ENCODE results near the gene PROSER2.
A peak's percentile ranks its signal among the peaks of the same experiment; 100 is the strongest.

Gene PROSER2

GRCh38 chr10:11861341-11861740, 38.2 kb downstream of the PROSER2 start:
- Mint-ChIP-seq H3K4me1 (peaks cover 23% of the 10 kb centered on the region), H3K9me3 (no peaks in the 10 kb centered on the region), H3K36me3 (ENCODE audit: low read depth) (no peaks in the 10 kb centered on the region), H3K4me3 (no peak overlapping the region), H3K27ac (no peak overlapping the region), H3K27me3 (peaks cover 4% of the 10 kb centered on the region)
- no peak for ATAC-seq
- DNase-seq: no peak

DNA sequence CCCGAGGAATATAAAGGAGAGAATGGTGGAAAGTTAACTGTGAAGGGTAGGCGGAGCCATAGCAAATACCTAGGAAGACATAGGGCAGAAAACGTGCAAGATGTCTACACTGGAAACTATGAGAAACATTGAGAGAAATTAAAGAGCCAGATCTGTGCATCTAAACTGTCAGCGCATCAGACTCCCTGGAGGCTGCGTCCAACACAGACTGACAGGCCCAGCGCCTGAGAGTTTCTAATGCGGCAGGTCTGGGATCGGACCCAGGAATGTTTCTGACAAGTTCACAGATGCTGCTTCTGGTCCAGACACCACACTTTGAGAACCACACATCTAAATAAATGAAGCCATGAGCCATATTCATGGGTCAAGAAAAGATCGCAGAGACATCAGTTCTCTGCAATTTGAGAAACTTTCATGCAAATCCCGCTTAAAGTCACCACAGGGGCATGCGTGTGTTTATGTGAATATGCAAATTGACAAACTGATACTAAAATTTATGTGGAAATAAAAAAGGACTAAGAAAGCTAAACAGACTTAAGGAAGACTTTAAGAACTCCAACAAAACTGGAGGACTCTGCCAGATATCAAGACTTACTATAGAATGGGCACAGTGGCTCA, 38.8 kb downstream of the PROSER2 start:
- Mint-ChIP-seq H3K27ac (no peak overlapping the region), H3K4me3 (no peak overlapping the region), H3K9me3 (no peaks in the 10 kb centered on the region), H3K4me1 (peaks cover 23% of the 10 kb centered on the region), H3K27me3 (peaks cover 4% of the 10 kb centered on the region), H3K36me3 (ENCODE audit: low read depth) (no peaks in the 10 kb centered on the region)
- ATAC-seq (no peak), DNase-seq (no peak)

DNA sequence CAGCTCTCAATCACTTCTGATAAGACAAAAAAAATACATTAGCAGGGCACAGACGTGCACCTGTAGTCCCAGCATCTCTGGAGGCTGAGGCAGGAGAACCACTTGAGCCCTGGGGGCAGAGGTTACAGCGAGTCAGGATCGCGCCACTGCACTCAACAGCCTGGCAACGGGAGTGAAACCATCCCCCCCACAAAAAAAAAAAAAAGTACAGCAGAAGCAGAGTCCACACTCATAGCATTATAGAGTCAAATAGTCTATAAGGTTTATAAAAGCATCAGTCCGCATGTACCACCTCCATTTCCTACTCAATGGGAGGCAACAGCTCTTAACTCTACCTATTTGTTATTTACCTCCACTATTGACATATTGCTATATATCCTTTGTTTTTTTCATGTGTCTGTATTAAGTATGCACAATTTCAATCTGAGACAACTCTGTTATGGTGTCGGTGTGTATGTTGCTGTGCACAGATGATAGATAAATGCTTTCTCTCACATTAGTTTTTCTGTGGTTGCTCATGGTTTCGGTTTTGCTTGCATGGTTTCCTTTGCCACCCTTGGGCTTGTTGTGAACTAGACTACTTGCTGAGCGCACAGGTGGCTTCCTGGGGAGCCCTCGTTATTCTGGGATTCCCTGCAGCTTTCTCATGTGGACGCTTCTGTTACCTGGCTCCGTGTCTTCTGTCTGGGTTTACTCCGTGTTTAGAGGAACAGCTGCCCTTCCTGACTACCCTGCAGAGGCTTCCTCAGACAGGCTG, 40.4 kb downstream of the PROSER2 start:
- H3K4me3 Mint-ChIP-seq: peak overlapping the region; percentile 0
- H3K27ac Mint-ChIP-seq: no peak overlapping the region
- H3K27me3 Mint-ChIP-seq: peaks cover 4% of the 10 kb centered on the region
- peaks cover 23% of the 10 kb centered on the region for H3K4me1 Mint-ChIP-seq
- ATAC-seq: peak; percentile 97
- peak; percentile 53 for DNase-seq
- no peaks in the 10 kb centered on the region for H3K9me3 Mint-ChIP-seq
- no peaks in the 10 kb centered on the region for H3K36me3 Mint-ChIP-seq (ENCODE audit: low read depth)

DNA sequence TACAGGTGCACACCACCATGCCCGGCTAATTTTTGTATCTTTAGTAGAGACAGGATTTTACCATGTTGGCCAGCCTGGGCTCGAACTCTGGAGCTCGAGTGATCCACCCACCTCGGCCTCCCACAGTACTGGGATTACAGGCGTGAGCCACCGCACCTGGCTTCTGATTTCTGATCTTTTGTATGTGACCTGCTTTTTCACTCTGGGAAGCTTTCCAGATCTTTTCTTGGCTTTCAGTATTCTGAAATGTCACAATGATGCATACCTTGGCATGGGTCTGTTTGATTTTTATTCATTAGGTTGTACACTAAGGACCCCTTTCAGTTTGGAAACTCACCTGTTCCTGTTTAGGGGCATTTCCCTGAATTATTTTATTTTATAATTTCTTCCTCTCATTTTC, 41.6 kb downstream of the PROSER2 start:
- Mint-ChIP-seq H3K27ac (no peak overlapping the region), H3K4me3 (no peak overlapping the region), H3K36me3 (ENCODE audit: low read depth) (no peaks in the 10 kb centered on the region), H3K4me1 (peaks cover 23% of the 10 kb centered on the region), H3K27me3 (peaks cover 4% of the 10 kb centered on the region), H3K9me3 (no peaks in the 10 kb centered on the region)
- DNase-seq (no peak), ATAC-seq (no peak)

- Mint-ChIP-seq H3K27ac (no peak overlapping the region), H3K36me3 (ENCODE audit: low read depth) (no peaks in the 10 kb centered on the region), H3K4me1 (peaks cover 23% of the 10 kb centered on the region), H3K9me3 (no peaks in the 10 kb centered on the region), H3K27me3 (peaks cover 4% of the 10 kb centered on the region), H3K4me3 (no peak overlapping the region)
- no peak for DNase-seq
- ATAC-seq: no peak
These were observed 42.4 kb downstream of the PROSER2 start for GRCh38 chr10:11865561-11865960.

- DNase-seq: no peak
- Mint-ChIP-seq H3K27ac (no peak overlapping the region), H3K9me3 (no peaks in the 10 kb centered on the region)
These were observed 43.2 kb downstream of the PROSER2 start for GRCh38 chr10:11866199-11866925.

DNA sequence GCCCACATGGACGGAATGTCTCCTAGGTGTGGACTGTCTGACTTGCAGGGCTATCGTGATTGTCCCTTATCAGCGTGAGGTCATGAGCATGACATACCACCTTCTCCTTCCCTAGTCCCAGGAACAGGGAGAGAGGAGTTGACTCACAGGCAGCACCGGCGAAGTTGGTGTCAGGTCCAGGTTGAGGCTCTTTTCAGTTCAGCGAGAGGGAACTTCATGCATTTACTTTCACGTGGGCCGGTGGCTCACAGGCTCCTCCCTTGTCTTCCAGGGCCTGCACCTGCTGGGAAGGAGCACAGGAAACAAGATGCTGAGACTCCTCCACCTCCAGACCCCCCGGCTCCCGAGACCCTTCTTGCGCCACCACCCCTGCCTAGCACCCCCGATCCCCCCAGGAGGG, 46.1 kb downstream of the PROSER2 start:
- Mint-ChIP-seq H3K4me3 (no peak overlapping the region), H3K4me1 (peaks cover 13% of the 10 kb centered on the region), H3K36me3 (ENCODE audit: low read depth) (no peaks in the 10 kb centered on the region), H3K27ac (no peak overlapping the region), H3K27me3 (peaks cover 10% of the 10 kb centered on the region), H3K9me3 (no peaks in the 10 kb centered on the region)
- DNase-seq: no peak
- no peak for ATAC-seq

More at GRCh38 chr10:11866199-11866925, 43.2 kb downstream of the PROSER2 start:
- ATAC-seq: no peak
- Mint-ChIP-seq H3K4me3 (no peak overlapping the region), H3K4me1 (peaks cover 25% of the 10 kb centered on the region), H3K27me3 (peaks cover 4% of the 10 kb centered on the region), H3K36me3 (ENCODE audit: low read depth) (no peaks in the 10 kb centered on the region)

- no peaks in the 10 kb centered on the region for H3K9me3 Mint-ChIP-seq
- no peak overlapping the region for H3K27ac Mint-ChIP-seq
- ATAC-seq (no peak), DNase-seq (no peak)
- no peak overlapping the region for H3K4me3 Mint-ChIP-seq
- peaks cover 17% of the 10 kb centered on the region for H3K4me1 Mint-ChIP-seq
- peaks cover 8% of the 10 kb centered on the region for H3K27me3 Mint-ChIP-seq
- H3K36me3 Mint-ChIP-seq (ENCODE audit: low read depth): no peaks in the 10 kb centered on the region
These were observed 46.7 kb downstream of the PROSER2 start for GRCh38 chr10:11869743-11870460.

GRCh38 chr10:11870461-11870780, 47.3 kb downstream of the PROSER2 start:
- no peaks in the 10 kb centered on the region for H3K9me3 Mint-ChIP-seq
- peaks cover 6% of the 10 kb centered on the region for H3K27me3 Mint-ChIP-seq
- no peaks in the 10 kb centered on the region for H3K36me3 Mint-ChIP-seq (ENCODE audit: low read depth)
- H3K4me1 Mint-ChIP-seq: peaks cover 21% of the 10 kb centered on the region
- DNase-seq: no peak
- ATAC-seq: no peak
- no peak overlapping the region for H3K27ac Mint-ChIP-seq
- H3K4me3 Mint-ChIP-seq: no peak overlapping the region

DNA sequence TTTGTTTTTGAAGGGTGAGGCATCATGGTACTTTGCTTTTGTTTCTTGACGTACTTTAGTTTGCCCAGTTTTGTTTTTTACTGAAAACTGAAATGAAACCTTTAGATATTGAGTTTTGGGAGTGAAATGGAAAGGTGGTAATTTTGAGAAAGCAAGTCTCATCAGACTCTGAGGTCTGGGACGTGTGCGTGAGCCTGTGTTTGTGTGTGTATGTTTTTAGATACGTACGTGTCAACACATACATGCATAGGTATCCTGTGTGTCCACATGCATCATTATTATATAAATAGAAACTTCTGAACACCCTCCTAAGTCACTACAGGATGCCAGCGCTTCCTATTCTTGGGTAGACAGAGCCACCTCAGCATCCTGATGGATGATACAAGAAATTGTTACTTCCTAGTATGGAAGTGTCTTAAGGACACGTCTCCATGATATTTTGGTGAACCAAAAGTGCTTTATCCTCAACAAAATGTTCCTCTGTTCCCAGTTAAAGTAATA, 47.8 kb downstream of the PROSER2 start:
- H3K27ac Mint-ChIP-seq: no peak overlapping the region
- H3K4me3 Mint-ChIP-seq: no peak overlapping the region
- H3K4me1 Mint-ChIP-seq: peaks cover 24% of the 10 kb centered on the region

DNA sequence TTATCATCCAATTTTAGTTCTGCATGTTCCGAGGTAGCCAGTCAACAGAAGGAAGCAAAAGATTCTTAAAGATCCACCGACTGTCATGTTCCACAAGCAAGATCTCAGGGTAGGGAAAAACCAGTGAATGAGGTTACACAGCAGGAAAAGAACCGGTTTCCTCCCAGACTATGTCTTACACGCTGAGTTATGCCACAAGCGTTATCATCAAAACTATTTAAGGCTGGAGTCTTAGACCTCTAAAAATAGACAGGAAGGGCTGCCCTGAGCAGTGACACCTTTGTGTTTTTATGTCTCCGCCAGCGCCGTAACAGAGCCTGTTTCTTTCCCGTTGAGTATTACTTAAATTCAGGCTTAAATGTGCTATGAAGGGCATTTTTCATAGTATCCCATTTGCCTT, 48.3 kb downstream of the PROSER2 start:
- Mint-ChIP-seq H3K36me3 (ENCODE audit: low read depth) (no peaks in the 10 kb centered on the region), H3K9me3 (no peaks in the 10 kb centered on the region), H3K4me1 (peaks cover 24% of the 10 kb centered on the region), H3K27ac (no peak overlapping the region), H3K27me3 (peaks cover 6% of the 10 kb centered on the region), H3K4me3 (no peak overlapping the region)
- DNase-seq (no peak), ATAC-seq (no peak)

More for the DNA sequence above, 47.8 kb downstream of the PROSER2 start:
- no peaks in the 10 kb centered on the region for H3K9me3 Mint-ChIP-seq
- no peak for ATAC-seq
- no peaks in the 10 kb centered on the region for H3K36me3 Mint-ChIP-seq (ENCODE audit: low read depth)
- peaks cover 6% of the 10 kb centered on the region for H3K27me3 Mint-ChIP-seq
- DNase-seq: no peak

DNA sequence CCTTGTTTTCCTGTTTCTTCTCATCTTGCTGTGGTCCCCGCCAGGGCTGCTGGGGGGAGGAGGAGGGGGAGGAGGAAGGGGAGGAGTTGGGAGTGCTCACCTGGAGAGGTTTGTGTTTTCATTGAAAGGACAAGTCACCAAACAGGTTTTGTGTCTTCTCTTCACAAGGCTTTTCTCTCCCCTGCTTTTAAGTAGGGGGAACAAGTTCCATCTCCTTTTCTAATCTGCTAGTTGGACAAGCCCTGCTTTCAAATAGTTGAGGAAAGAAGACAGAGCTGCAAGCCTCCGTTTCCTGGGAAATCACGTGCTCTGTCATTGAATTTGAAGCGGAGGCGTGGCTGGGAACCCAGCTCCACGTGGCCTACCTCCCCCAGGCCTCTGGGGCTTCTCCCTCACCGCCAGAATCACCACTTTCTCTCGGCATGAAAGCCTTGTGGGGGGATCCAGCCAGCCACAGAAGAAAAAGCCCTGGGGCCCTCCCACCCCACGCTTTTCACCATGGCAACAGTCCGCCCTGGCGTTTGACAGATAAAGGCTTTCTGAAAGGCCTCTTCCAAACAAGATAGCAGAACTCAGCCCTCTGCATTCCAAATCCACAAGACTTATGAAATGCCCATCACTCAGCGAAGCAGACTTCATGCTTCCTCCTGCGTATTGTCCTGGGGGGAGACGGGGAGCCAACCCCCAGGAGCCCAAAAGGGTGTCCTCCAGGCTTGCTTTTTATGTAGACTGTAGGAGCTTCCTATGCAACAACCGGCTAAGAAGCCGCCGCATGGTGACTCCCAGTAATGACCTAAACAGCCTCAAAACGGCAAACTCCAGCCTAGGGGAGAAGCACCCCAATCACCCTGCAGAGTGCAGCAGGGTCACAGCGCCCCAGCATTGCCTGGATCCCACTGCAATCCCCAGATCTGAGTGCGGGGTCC, 51.7 kb downstream of the PROSER2 start:
- ATAC-seq (peak; percentile 81), DNase-seq (peak; percentile 66)
- H3K27ac Mint-ChIP-seq: peak overlapping the region; percentile 31
- H3K27me3 Mint-ChIP-seq: peaks cover 6% of the 10 kb centered on the region
- no peaks in the 10 kb centered on the region for H3K9me3 Mint-ChIP-seq
- no peak overlapping the region for H3K4me3 Mint-ChIP-seq
- H3K36me3 Mint-ChIP-seq (ENCODE audit: low read depth): no peaks in the 10 kb centered on the region
- peaks cover 24% of the 10 kb centered on the region for H3K4me1 Mint-ChIP-seq

GRCh38 chr10:11875494-11876281, 52.5 kb downstream of the PROSER2 start:
- H3K27me3 Mint-ChIP-seq: peaks cover 6% of the 10 kb centered on the region
- ATAC-seq: no peak
- peaks cover 24% of the 10 kb centered on the region for H3K4me1 Mint-ChIP-seq
- no peak for DNase-seq
- H3K4me3 Mint-ChIP-seq: no peak overlapping the region
- no peaks in the 10 kb centered on the region for H3K36me3 Mint-ChIP-seq (ENCODE audit: low read depth)
- no peak overlapping the region for H3K27ac Mint-ChIP-seq
- no peaks in the 10 kb centered on the region for H3K9me3 Mint-ChIP-seq
